Renal cortical epithelial cell (primary cell): Measurements from ENCODE around the gene MPP1. TPM values are rescaled to one million over a fixed set of nuclear protein-coding genes. Genes with fewer than 3 reads are reported as not detected.

Experiments used
- DNase-seq: peaks from one replicate; pipeline ENCODE4 v3.0.0-alpha.2; 2011; ENCODE audit warnings: low read depth
- total RNA-seq: library from RNA; depleted of rRNA; stranded (reverse); fragments of >200 nt; gene quantifications from 2 replicates; pipeline ENCODE4 v1.2.3, GENCODE V29; 2014

The MPP1 gene
- total RNA-seq, 1 donor from 2014 or later: 17.2 TPM

GRCh38 chrX:154775419-154776349 lies 29.6 kb downstream of the MPP1 start:
- peak; percentile 89 for DNase-seq

GRCh38 chrX:154774622-154775021 lies 30.7 kb downstream of the MPP1 start:
- DNase-seq: no peak

- DNase-seq: peak; percentile 86
Measured at GRCh38 chrX:154762537-154763296, 42.6 kb downstream of the MPP1 start, which contains the start of gene DKC1. Gene DKC1 (plus strand): TSS chrX:154762864. CDS start chrX:154762966, 102 bp downstream.

- DNase-seq: peak; percentile 5
Measured at GRCh38 chrX:154761977-154762536, 43.2 kb downstream of the MPP1 start.

GRCh38 chrX:154758696-154759095 lies 46.6 kb downstream of the MPP1 start:
- DNase-seq: no peak

GRCh38 chrX:154751669-154752271 lies 53.5 kb downstream of the MPP1 start:
- DNase-seq: no peak

- no peak for DNase-seq
Measured at GRCh38 chrX:154751203-154751668, 54.0 kb downstream of the MPP1 start.

- DNase-seq: no peak
Measured at GRCh38 chrX:154750301-154751202, 54.7 kb downstream of the MPP1 start, which contains the start of gene GAB3. Gene GAB3 (minus strand): TSS chrX:154751077. CDS start chrX:154751025, 52 bp downstream.

- DNase-seq: no peak
Measured at GRCh38 chrX:154749856-154750255, 55.4 kb downstream of the MPP1 start.

GRCh38 chrX:154748712-154749339 lies 56.5 kb downstream of the MPP1 start:
- DNase-seq: peak; percentile 36

GRCh38 chrX:154742613-154743012 lies 62.7 kb downstream of the MPP1 start:
- DNase-seq: no peak

GRCh38 chrX:154739952-154740465 lies 65.3 kb downstream of the MPP1 start:
- no peak for DNase-seq

- peak; percentile 66 for DNase-seq
Measured at GRCh38 chrX:154738011-154738738, 67.1 kb downstream of the MPP1 start.

- no peak for DNase-seq
Measured at GRCh38 chrX:154737136-154737535, 68.1 kb downstream of the MPP1 start.

GRCh38 chrX:154735695-154736393 lies 69.4 kb downstream of the MPP1 start:
- DNase-seq: peak; percentile 87

- peak; percentile 80 for DNase-seq
Measured at GRCh38 chrX:154734061-154734781, 71.1 kb downstream of the MPP1 start.

- DNase-seq: no peak
Measured at GRCh38 chrX:154733066-154733425, 72.2 kb downstream of the MPP1 start.
